Heart right ventricle (tissue), 16 donors: ENCODE results near the gene STK4. TPM values are rescaled to one million over a fixed set of nuclear protein-coding genes. Genes with fewer than 3 reads are reported as not detected.

Source experiments
- ATAC-seq, 8 donors: fragments of 200-7000 bp; cut with Tn5 transposase; one replicate each; pipeline ENCODE4 v1.9.1; 2020; ENCODE audit warnings: mild to moderate bottlenecking in 8 of 8, moderate library complexity in 8 of 8, moderate number of reproducible peaks in 1 of 8
- DNase-seq, 2 donors: peaks; one replicate each; pipeline ENCODE4 v3.0.0-alpha.2; 2020
- H3K27ac ChIP-seq, 10 donors: fragments of 200-600 bp; sonication (generic) in 2 of 10; one replicate each; pipeline versions ENCODE4 v1.5.0 to v1.8.0; 2020 to 2022; ENCODE audit warnings: mild to moderate bottlenecking in 3 of 10
- H3K27me3 ChIP-seq, 7 donors: fragments of 200-600 bp; one replicate each; pipeline ENCODE4 v1.8.0; 2021 to 2022; ENCODE audit warnings: mild to moderate bottlenecking in 2 of 7
- H3K36me3 ChIP-seq, 9 donors: fragments of 200-600 bp; sonication (generic) in 1 of 9; one replicate each; pipeline versions ENCODE4 v1.5.0 to v1.8.0; 2020 to 2022; ENCODE audit warnings: mild to moderate bottlenecking in 2 of 9
- H3K4me1 ChIP-seq, 9 donors: fragments of 200-600 bp; sonication (generic) in 1 of 9; one replicate each; pipeline versions ENCODE4 v1.5.0 to v1.8.0; 2020 to 2022; ENCODE audit warnings: mild to moderate bottlenecking in 4 of 9
- H3K4me3 ChIP-seq, 10 donors: fragments of 200-600 bp; sonication (generic) in 2 of 10; one replicate each; pipeline versions ENCODE4 v1.5.0 to v1.8.0; 2020 to 2022; ENCODE audit warnings: mild to moderate bottlenecking in 7 of 10, moderate library complexity in 2 of 10
- H3K9me3 ChIP-seq, 11 donors: fragments of 200-600 bp in 10 of 11; sonication (generic) in 2 of 11; one replicate each; pipeline versions ENCODE4 v1.5.0 to v1.8.0; 2013 to 2022; ENCODE audit warnings: mild to moderate bottlenecking in 2 of 11, control low read depth in 1 of 11, moderate library complexity in 1 of 11
- WGBS, 2 donors: extraction: QIAGEN DNeasy Blood & Tissue Kit; methylation state at CpG; one replicate each; pipeline ENCODE4 v1.1.7; 2013; ENCODE audit warnings: inconsistent platforms in 1 of 2; 5-methylcytosine and 5-hydroxymethylcytosine counted together
- intact Hi-C, 10 donors: fragments of 100-400 bp; cut with DNase I; formaldehyde crosslinking; loops; one replicate each; pipeline versions ENCODE4 v1.11.1 to v1.14.2; 2022
- polyA plus RNA-seq, 2 donors: library from polyadenylated mRNA; stranded (reverse); fragments of 200-250 nt; gene quantifications; one replicate each; pipeline ENCODE4 v1.2.3, GENCODE V29; 2013
- total RNA-seq, 10 donors: library from RNA; stranded (reverse); fragmentation: NEBNext Ultra II Directional in 3 of 10; extraction: Animal tissue kit (Norgen Biotek cat#: 25700) in 3 of 10; gene quantifications; one replicate each; pipeline versions ENCODE4 v1.2.1 to v1.2.4, GENCODE V29; 2021 to 2023
- TF ChIP-seq, protein P1 (sequence below), 9 donors: fragments of 200-600 bp; sonication (generic) in 2 of 9; IDR thresholded peaks; one replicate each; pipeline versions ENCODE4 v1.5.0 to v1.8.0; 2021 to 2022; ENCODE audit warnings: antibody characterized with exemption in 9 of 9, mild to moderate bottlenecking in 5 of 9, moderate library complexity in 1 of 9
- donor health status: Arrhythmogenic right ventricular cardiomyopathy.
- donor health status: ischemic (EF 13 %, LVEDD 7.1; RV severe dilation, severe dysfunction).
- donor health status: healthy with polysubstance abuse.
- donor health status: DM: no; HTN: yes; CAD: no.
- donor health status: DM: no; HTN: no; CAD: no.
- donor health status: ischemic (EF 25% LVEDD 6.9; RV normal size, moderate dysfunction).
- donor health status: ischemic (EF 25% LVEDD 5.7; RV mildly dilated, moderate dysfunction).
- donor health status: healthy.
- donor health status: DM: yes; HTN: yes; CAD: no.
- donor health status: Ischemic cardiomyopathy.
- donor health status: ischemic (EF 35%, LVEDD 5.7; RV mildly dilated, moderate dysfunction).
- donor health status: nonischemic (EF 11% LVEDD 7.7; RV severe dilation, severe dysfunction).
- donor health status: DM: yes; HTN: yes; CAD: no.
- donor health status: PGD.
- donor health status: ischemic (EF 29% LVEDD 5.4; RV normal size, mild dysfunction).
- donor health status: nonischemic (EF 23%, LVEDD 6.1; RV moderate dilation, normal function).

STK4 gene
- total and polyA plus RNA-seq, 12 donors: 3.7 to 18.1 (median 8.1) TPM

DNA sequence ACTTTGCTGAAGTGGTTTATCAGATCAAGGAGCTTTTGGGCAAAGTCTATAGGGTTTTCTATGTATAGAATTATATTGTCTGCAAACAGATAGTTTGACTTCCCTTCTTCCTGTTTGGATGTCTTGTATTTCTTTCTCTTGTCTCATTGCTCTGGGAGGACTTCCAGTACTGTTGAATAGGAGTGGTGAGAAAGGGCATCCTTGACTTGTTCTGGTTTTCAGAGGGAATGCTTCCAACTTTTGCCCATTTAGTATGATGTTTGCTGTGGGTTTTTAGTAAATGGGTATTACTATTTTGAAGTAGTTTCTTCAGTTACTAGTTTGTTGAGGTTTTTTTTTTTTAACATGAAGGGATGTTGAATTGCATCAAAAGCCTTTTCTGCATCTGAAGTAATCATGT lies 98.5 kb downstream of the STK4 start:
- H3K36me3 ChIP-seq: peaks cover 0 to 35% (median 0%) of the 10 kb centered on the region in 9 donors
- intact Hi-C loops: no loop called here

DNA sequence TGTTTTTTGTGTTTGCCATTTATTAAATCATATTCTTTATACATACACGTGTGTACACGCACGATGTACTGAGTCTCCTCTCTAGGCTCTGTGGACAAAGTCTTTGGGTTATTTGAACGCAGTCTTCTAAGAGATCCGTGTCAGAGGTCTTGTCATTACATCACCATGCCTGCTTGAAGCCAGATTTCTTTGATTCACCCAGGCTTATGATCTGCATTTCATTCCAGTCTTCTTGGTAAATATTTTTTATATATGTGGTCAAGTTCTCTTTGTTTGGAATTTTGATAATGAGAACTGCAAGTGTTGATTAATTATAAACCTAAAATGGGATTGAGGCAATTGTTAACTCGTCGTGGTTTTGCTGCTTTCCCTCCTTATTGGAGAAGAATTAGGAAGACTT lies 100.1 kb downstream of the STK4 start:
- no peak overlapping the region for H3K27ac ChIP-seq
- no peaks in the 10 kb centered on the region for H3K27me3 ChIP-seq
- TF ChIP-seq, protein P1, sequence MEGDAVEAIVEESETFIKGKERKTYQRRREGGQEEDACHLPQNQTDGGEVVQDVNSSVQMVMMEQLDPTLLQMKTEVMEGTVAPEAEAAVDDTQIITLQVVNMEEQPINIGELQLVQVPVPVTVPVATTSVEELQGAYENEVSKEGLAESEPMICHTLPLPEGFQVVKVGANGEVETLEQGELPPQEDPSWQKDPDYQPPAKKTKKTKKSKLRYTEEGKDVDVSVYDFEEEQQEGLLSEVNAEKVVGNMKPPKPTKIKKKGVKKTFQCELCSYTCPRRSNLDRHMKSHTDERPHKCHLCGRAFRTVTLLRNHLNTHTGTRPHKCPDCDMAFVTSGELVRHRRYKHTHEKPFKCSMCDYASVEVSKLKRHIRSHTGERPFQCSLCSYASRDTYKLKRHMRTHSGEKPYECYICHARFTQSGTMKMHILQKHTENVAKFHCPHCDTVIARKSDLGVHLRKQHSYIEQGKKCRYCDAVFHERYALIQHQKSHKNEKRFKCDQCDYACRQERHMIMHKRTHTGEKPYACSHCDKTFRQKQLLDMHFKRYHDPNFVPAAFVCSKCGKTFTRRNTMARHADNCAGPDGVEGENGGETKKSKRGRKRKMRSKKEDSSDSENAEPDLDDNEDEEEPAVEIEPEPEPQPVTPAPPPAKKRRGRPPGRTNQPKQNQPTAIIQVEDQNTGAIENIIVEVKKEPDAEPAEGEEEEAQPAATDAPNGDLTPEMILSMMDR (IDR thresholded peaks at IDR 0.05): no peak
- ATAC-seq (no peak), DNase-seq (no peak)
- no peak overlapping the region for H3K4me3 ChIP-seq
- peaks cover 0 to 5% (median 0%) of the 10 kb centered on the region in 9 donors for H3K4me1 ChIP-seq
- intact Hi-C loops: no loop called here
- no peaks in the 10 kb centered on the region for H3K9me3 ChIP-seq
- 88% methylated on average over 7 of the region's 7 CpGs for WGBS, 2 donors
- H3K36me3 ChIP-seq: peaks cover 0 to 32% (median 0%) of the 10 kb centered on the region in 9 donors

More for the DNA sequence above, 98.5 kb downstream of the STK4 start:
- Histone ChIP-seq H3K27ac (no peak overlapping the region), H3K4me3 (no peak overlapping the region), H3K9me3 (no peaks in the 10 kb centered on the region), H3K4me1 (peaks cover 0 to 5% (median 0%) of the 10 kb centered on the region in 9 donors), H3K27me3 (no peaks in the 10 kb centered on the region)
- DNase-seq (no peak), ATAC-seq (no peak)
- TF ChIP-seq, protein P1 (IDR thresholded peaks at IDR 0.05): no peak

DNA sequence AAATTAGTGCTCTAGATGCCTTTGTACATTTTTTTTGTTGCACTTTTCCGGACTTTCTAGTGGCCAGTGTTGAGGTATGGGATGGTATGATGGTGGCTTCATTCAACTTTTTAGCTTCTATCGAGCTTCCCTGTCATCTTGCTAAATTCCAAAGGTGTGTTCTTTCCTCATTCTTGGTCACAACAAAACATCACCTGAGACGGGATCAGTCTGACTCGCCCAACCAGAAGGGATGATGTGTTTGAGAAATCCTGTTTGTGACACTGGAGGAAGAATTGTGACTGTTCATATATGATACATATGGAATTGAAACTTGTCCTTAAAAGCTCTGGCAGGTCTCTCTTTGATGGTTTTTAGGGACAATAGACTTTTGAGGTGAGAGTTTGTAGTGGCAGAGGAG lies 100.8 kb downstream of the STK4 start:
- ATAC-seq: no peak
- peaks cover 0 to 5% (median 0%) of the 10 kb centered on the region in 9 donors for H3K4me1 ChIP-seq
- intact Hi-C loops: no loop called here
- H3K4me3 ChIP-seq: no peak overlapping the region
- no peaks in the 10 kb centered on the region for H3K9me3 ChIP-seq
- peaks cover 0 to 32% (median 0%) of the 10 kb centered on the region in 9 donors for H3K36me3 ChIP-seq
- DNase-seq: no peak
- no peaks in the 10 kb centered on the region for H3K27me3 ChIP-seq
- TF ChIP-seq, protein P1 (IDR thresholded peaks at IDR 0.05): no peak
- no peak overlapping the region for H3K27ac ChIP-seq
- WGBS, 2 donors: 96 to 100% methylated on average over 4 of the region's 4 CpGs

DNA sequence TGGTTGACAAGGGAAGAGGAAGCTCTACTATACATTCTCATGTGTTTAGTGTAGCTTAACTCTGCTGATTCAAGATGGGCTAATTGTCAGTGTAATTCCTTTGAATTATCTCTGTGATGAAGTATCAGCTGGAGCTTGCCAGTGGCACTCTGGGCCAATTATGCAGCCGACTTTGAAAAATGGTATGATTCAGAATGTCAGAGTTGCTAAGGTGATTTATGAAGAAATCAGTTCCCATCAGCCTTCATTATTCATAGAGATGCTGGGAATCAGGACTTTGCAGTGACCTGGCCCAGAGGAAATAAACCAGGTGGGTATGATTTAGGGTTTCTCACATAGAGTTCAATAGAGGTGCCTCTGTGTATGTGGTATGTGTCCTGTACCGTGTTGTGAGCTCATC lies 101.2 kb downstream of the STK4 start:
- Histone ChIP-seq H3K27ac (no peak overlapping the region), H3K27me3 (no peaks in the 10 kb centered on the region), H3K36me3 (peaks cover 0 to 34% (median 0%) of the 10 kb centered on the region in 9 donors), H3K4me1 (peaks cover 0 to 5% (median 0%) of the 10 kb centered on the region in 9 donors), H3K4me3 (no peak overlapping the region), H3K9me3 (no peaks in the 10 kb centered on the region)
- DNase-seq (no peak), ATAC-seq (no peak)
- TF ChIP-seq, protein P1 (IDR thresholded peaks at IDR 0.05): no peak
- intact Hi-C loops: no loop called here
- 79 to 81% methylated on average over 2 of the region's 2 CpGs for WGBS, 2 donors
